Keratinocyte (primary cell): ENCODE measurements around the gene RASAL3. TPM values are rescaled to one million over a fixed set of nuclear protein-coding genes. Genes with fewer than 3 reads are reported as not detected.

Experiments used
- DNase-seq: peaks from one replicate; pipeline ENCODE4 v3.0.0-alpha.2; 2011; ENCODE audit warnings: low read depth, missing footprints, low spot score
- FAIRE-seq: peaks from 2 replicates; lab custom pipeline; 2011; peaks lifted over from hg19 to GRCh38; lab: Jason Lieb, UNC
- H2AFZ ChIP-seq: 2 replicates; pipeline ENCODE4 v1.6.0; 2012; ENCODE audit warnings: low read length, control low read depth, inconsistent platforms; ENCODE audit not compliant: control insufficient read depth
- H3K27ac ChIP-seq: 2 replicates; pipeline ENCODE4 v1.5.1; 2011; ENCODE audit warnings: low read length; ENCODE audit not compliant: control insufficient read depth, insufficient read depth
- H3K27me3 ChIP-seq: 3 replicates; pipeline ENCODE4 v1.6.0; 2011; ENCODE audit warnings: low read length; ENCODE audit not compliant: control insufficient read depth, insufficient read depth; ENCODE audit errors: extremely low read depth
- H3K36me3 ChIP-seq, 2 experiments: 2 replicates in 1 of 2; 3 replicates in 1 of 2; pipeline ENCODE4 v1.5.1; 2011; ENCODE audit warnings: low read length in 2 of 2, mild to moderate bottlenecking in 1 of 2; ENCODE audit not compliant: control insufficient read depth in 2 of 2, insufficient read depth in 2 of 2; ENCODE audit errors: extremely low read depth in 1 of 2
- H3K4me1 ChIP-seq: 3 replicates; pipeline ENCODE4 v1.5.1; 2011; ENCODE audit warnings: low read length; ENCODE audit not compliant: control insufficient read depth, insufficient read depth; ENCODE audit errors: extremely low read depth
- H3K4me2 ChIP-seq: 3 replicates; pipeline ENCODE4 v1.6.0; 2011; ENCODE audit warnings: low read depth, low read length; ENCODE audit not compliant: control insufficient read depth, insufficient read depth; ENCODE audit errors: extremely low read depth
- H3K4me3 ChIP-seq, 3 experiments: fragments of 200-600 bp in 1 of 3; sonication (generic) in 1 of 3; 2 replicates in 2 of 3; 3 replicates in 1 of 3; pipeline ENCODE4 v1.5.1; 2011 to 2016; ENCODE audit warnings: low read length in 3 of 3, mild to moderate bottlenecking in 3 of 3, control low read depth in 2 of 3, inconsistent platforms in 1 of 3, low read depth in 1 of 3, mixed read lengths in 1 of 3, mixed run types in 1 of 3, moderate library complexity in 1 of 3; ENCODE audit not compliant: control insufficient read depth in 2 of 3, insufficient read depth in 2 of 3; ENCODE audit errors: extremely low read depth in 1 of 3
- H3K79me2 ChIP-seq: 2 replicates; pipeline ENCODE4 v1.6.0; 2012; ENCODE audit warnings: low read length; ENCODE audit not compliant: control insufficient read depth, insufficient read depth
- H3K9ac ChIP-seq: 3 replicates; pipeline ENCODE4 v1.6.0; 2011; ENCODE audit warnings: low read length; ENCODE audit not compliant: control insufficient read depth, insufficient read depth; ENCODE audit errors: extremely low read depth
- H3K9me1 ChIP-seq: 3 replicates; pipeline ENCODE4 v1.6.0; 2011; ENCODE audit warnings: low read length; ENCODE audit not compliant: control insufficient read depth, insufficient read depth; ENCODE audit errors: extremely low read depth
- H3K9me3 ChIP-seq: 2 replicates; pipeline ENCODE4 v1.5.1; 2012; ENCODE audit warnings: low read depth, low read length; ENCODE audit not compliant: control insufficient read depth
- H4K20me1 ChIP-seq: 3 replicates; pipeline ENCODE4 v1.6.0; 2011; ENCODE audit warnings: low read length; ENCODE audit not compliant: control insufficient read depth, insufficient read depth; ENCODE audit errors: extremely low read depth
- EZH2 ChIP-seq: IDR thresholded peaks from one replicate; pipeline ENCODE4 v1.6.1; 2012; ENCODE audit warnings: inconsistent platforms, mild to moderate bottlenecking, low read length, moderate library complexity
- dilution Hi-C: fragments of 300-500 bp; cut with MboI; formaldehyde crosslinking; loops from one replicate; pipeline ENCODE4 v1.7.0; 2020; ENCODE audit warnings: low sequenced_read_pairs; ENCODE audit not compliant: extremely low pct_ligation_motif_present
- polyA plus RNA-seq, 5 experiments: library from polyadenylated mRNA; depleted of rRNA in 3 of 5; stranded (reverse) in 3 of 5; stranded (forward) in 1 of 5; unstranded in 1 of 5; fragments of >200 nt; gene quantifications; 1 replicate in 1 of 5; 2 replicates in 3 of 5; 3 replicates in 1 of 5; pipeline versions ENCODE4 v1.2.1 to v1.2.3, GENCODE V29; 2011 to 2012; ENCODE audit warnings: missing spikeins in 2 of 5, low read depth in 1 of 5, low replicate concordance in 1 of 5
- TF ChIP-seq, protein P1 (sequence below), 3 experiments: IDR thresholded peaks in 1 of 3; conservative IDR thresholded peaks in 1 of 3; optimal IDR thresholded peaks in 1 of 3; 2 replicates in 2 of 3; 3 replicates in 1 of 3; pipeline versions ENCODE3 to v1.5.1; 2011; ENCODE audit warnings: low read length in 3 of 3, mild to moderate bottlenecking in 3 of 3, moderate library complexity in 2 of 3, control low read depth in 1 of 3, inconsistent platforms in 1 of 3; ENCODE audit not compliant: insufficient read depth in 2 of 3; ENCODE audit errors: extremely low read depth in 1 of 3

Gene RASAL3
- polyA plus RNA-seq, 1 donor (not counting 4 experiments of a cell fraction or from before 2014, with no cell fraction given) = not detected

DNA sequence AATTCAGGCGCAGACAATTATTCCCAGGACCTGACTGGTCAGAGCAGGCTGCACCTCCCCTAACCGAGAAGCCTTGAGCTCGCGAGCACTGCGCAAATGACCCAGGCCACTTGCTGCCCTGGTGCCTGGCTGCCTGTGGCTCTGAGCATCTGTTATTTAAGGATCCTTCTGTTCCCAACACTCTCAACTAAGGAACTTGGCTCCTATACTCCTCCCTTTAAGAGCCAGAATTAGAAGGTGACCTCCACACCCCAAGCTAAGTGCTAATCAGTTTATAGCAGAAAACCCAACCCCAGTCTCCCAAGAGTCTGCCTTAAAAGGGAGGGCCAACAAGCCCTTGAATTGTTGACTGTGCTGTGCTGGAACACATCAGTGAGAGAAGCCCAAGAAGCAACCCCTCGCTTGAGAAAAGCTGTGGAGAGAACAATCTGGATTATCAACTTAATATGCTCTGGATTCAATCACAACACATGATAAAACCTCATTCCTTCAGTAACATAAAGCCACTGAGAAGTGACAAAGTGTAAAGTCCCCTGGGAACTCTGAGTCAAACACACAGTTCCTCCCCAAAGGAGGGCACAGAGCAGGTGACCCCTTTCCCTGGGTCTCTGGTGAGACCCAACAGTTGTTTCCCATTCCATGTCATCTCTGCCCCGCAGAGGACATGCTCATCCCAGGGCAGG lies 60.1 kb downstream of the RASAL3 start:
- DNase-seq (no peak), FAIRE-seq (no peak)
- H3K9me1 ChIP-seq = no peaks in the 10 kb centered on the region
- H3K27me3 ChIP-seq = no peaks in the 10 kb centered on the region
- TF ChIP-seq EZH2 = no peak
- TF ChIP-seq, protein P1, sequence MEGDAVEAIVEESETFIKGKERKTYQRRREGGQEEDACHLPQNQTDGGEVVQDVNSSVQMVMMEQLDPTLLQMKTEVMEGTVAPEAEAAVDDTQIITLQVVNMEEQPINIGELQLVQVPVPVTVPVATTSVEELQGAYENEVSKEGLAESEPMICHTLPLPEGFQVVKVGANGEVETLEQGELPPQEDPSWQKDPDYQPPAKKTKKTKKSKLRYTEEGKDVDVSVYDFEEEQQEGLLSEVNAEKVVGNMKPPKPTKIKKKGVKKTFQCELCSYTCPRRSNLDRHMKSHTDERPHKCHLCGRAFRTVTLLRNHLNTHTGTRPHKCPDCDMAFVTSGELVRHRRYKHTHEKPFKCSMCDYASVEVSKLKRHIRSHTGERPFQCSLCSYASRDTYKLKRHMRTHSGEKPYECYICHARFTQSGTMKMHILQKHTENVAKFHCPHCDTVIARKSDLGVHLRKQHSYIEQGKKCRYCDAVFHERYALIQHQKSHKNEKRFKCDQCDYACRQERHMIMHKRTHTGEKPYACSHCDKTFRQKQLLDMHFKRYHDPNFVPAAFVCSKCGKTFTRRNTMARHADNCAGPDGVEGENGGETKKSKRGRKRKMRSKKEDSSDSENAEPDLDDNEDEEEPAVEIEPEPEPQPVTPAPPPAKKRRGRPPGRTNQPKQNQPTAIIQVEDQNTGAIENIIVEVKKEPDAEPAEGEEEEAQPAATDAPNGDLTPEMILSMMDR (optimal IDR thresholded peaks at IDR 0.05 in 1 of 3, IDR thresholded peaks at IDR 0.05 in 1 of 3, conservative IDR thresholded peaks at IDR 0.05 in 1 of 3; ENCODE audit: extremely low read depth in 1 of 3, insufficient read depth in 2 of 3, low read length in 3 of 3) = no peak
- no peak overlapping the region for H3K4me2 ChIP-seq
- H3K36me3 ChIP-seq = peaks cover 34 to 39% of the 10 kb centered on the region in 2 experiments
- no peak overlapping the region for H3K9ac ChIP-seq
- no peaks in the 10 kb centered on the region for H3K9me3 ChIP-seq
- H4K20me1 ChIP-seq = peaks cover 7% of the 10 kb centered on the region
- H3K79me2 ChIP-seq = peaks cover 80% of the 10 kb centered on the region
- no peak overlapping the region for H2AFZ ChIP-seq
- H3K4me1 ChIP-seq = peaks cover 7% of the 10 kb centered on the region
- no peak overlapping the region for H3K4me3 ChIP-seq
- dilution Hi-C loops = no loop called here
- no peak overlapping the region for H3K27ac ChIP-seq

DNA sequence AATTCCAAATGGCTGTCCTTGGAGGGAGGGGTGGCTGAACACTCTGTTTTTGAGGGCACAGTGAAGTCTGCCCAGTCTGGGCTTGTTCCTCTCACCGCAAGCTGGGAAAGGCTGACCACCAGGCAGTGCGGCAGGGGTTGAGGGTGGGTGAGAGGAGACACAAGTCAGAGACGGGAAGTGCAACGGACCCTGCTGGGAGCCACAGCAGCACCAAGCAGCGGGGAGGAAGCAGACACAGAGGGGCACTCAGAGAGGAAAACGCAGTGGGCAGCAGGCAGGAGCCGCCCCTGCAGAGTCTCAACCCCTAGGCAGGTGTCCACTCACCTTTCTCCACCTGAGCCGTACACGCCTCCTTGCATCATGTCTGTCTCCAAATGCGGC lies 61.2 kb downstream of the RASAL3 start:
- no peak overlapping the region for H3K9ac ChIP-seq
- H3K9me1 ChIP-seq = no peaks in the 10 kb centered on the region
- H4K20me1 ChIP-seq = peaks cover 7% of the 10 kb centered on the region
- no peak overlapping the region for H3K4me2 ChIP-seq
- H3K4me1 ChIP-seq = peaks cover 7% of the 10 kb centered on the region
- dilution Hi-C loops = no loop called here
- no peak overlapping the region for H2AFZ ChIP-seq
- H3K79me2 ChIP-seq = peaks cover 70% of the 10 kb centered on the region
- no peaks in the 10 kb centered on the region for H3K9me3 ChIP-seq
- H3K36me3 ChIP-seq = peaks cover 41 to 43% of the 10 kb centered on the region in 2 experiments
- DNase-seq = no peak
- H3K27ac ChIP-seq = no peak overlapping the region
- no peaks in the 10 kb centered on the region for H3K27me3 ChIP-seq
- no peak overlapping the region for H3K4me3 ChIP-seq
- FAIRE-seq = no peak
- TF ChIP-seq EZH2 = no peak
- TF ChIP-seq, protein P1 (optimal IDR thresholded peaks at IDR 0.05 in 1 of 3, IDR thresholded peaks at IDR 0.05 in 1 of 3, conservative IDR thresholded peaks at IDR 0.05 in 1 of 3; ENCODE audit: extremely low read depth in 1 of 3, insufficient read depth in 2 of 3, low read length in 3 of 3) = no peak
